GM21619 (cell line): ENCODE data around the gene WDFY4.

Experiments
- ATAC-seq: cut with Tn5 transposase; IDR thresholded peaks from one replicate; pipeline ENCODE4 v1.9.1; 2021; ENCODE audit not compliant: unreplicated experiment

WDFY4 gene

GRCh38 chr10:48958598-48959190 lies 274.0 kb downstream of the WDFY4 start:
- no peak for ATAC-seq

DNA sequence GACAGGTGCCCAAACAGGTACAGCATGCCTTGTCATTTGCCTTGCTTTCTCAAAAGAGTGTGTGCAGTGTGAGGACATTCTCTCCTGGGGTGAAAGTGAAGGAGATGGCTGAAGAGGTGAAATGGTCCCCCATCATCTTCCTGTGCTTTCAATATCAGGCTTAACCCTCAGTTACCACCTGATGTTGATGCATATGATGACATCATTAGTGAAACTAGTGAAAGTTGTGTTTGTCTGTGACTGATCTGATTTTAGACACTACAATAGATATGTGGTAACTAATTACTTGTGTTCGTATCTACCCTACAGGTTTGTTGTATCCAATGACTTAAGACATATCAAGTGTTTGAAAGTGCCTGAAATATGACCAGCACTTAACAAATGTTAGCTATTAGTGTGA lies 279.4 kb downstream of the WDFY4 start:
- ATAC-seq, result no peak

DNA sequence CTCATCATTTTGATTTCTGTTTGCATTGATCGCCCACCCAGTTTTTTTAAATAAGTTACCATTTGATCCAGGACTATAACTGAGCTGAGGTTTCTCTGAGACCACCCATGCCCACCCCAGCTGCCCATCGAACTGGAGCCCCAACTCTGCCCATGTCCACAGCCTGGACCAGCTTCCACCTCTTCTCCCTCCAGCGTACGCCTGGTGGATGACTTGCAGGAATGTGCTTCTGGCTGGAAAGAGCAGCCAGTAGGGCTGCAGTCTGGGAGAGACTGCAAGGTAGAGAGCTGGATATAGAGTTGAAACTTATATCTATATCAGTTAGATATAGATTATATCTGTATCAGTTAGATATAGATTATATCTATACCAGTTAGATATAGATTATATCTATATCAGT lies 280.8 kb downstream of the WDFY4 start:
- ATAC-seq, result no peak

DNA sequence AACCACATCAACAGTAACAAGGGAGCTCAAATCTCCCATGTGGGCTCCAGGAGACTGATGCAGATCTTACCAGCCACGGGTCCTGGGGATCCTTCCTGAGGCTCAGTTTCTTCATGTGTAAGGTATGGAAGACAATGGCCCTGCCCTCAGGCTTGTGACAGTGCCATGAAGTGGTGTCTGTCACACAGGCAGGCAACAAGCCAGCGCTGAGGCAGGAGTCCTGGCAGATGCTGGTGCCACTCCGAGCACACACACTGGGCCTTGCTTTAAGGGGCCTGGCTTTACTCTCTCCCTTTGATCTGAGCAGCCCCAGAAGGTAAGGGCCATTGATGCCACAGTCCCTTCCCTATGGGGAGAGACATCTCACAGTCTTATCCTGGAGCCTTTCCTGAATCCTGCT lies 283.4 kb downstream of the WDFY4 start:
- no peak for ATAC-seq

GRCh38 chr10:48970046-48970445 lies 285.4 kb downstream of the WDFY4 start:
- ATAC-seq, result no peak

- no peak for ATAC-seq
These were observed 286.0 kb downstream of the WDFY4 start for GRCh38 chr10:48970654-48971053.

GRCh38 chr10:48973065-48973464 lies 288.4 kb downstream of the WDFY4 start:
- no peak for ATAC-seq

DNA sequence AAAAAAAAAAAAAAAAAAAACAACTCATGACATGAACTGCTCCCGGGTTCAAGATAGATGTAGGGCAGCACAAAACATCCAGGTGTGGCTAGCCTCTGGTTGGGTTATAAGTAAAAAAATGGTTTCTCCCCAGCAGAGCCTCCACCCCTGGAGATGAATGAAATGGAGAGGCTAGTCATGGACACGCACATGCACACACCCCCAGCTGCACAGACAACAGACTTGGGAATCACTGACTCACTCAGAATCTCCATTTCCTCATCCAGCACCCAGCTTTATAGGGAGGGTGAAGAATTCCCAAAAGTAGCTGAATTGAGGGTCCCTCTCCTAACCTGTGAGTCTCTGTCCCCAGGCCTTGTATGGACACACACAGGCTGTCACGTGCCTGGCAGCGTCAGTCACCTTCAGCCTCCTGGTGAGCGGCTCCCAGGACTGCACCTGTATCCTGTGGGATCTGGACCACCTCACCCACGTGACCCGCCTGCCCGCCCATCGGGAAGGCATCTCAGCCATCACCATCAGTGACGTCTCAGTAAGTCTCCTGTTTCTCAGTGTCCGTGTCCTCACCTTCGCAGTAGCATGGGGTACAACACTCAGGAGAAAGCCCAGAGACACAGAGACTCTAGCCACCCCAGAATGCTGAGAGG lies 290.0 kb downstream of the WDFY4 start:
- no peak for ATAC-seq

- ATAC-seq, result no peak
These were observed 291.5 kb downstream of the WDFY4 start for GRCh38 chr10:48976196-48976595.

DNA sequence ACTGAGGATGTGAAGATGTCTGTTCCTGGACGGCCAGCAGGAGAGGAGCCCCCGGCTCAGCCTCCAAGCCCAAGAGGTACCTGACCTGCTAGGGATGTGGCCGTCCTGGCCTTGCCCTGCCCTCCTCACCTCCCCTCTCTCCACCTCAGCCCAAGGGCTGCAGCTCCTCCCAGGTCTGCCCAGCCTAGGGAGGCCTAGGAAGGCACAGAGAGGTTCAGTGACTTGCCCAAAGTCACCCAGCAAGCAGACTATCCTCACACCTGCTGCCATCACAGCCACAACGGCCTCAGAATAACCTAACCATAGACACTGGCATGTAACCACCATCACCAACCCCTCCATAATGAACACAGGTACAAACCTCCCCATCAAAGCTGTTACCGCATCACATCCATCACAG lies 293.6 kb downstream of the WDFY4 start:
- no peak for ATAC-seq

DNA sequence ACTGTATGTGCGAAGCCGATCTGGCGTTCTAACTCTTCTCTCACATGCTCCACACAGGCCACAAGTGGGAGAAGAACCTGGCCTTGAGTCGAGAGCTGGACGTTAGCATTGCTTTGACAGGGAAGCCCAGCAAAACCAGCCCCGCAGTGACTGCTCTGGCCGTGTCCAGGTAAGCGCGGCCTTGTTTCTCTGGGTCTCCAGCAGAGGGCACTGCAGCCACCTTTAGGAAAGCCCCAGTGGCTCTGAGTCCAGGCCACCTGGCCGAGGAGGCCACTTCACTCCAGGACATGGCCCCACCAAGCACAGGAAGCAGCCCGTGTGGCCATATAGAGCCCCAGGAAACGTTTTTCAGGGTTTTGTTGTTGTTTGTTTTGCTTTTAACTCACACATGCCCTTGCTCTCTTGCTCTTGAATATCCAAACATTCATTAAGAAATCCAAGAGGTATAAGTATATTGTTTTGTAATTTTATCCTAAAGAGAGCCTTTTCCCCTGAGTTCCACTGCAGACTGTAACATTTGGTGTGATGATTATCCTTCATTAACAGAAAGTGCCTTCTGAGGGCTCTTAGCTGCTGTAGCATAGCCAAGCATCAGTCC lies 296.7 kb downstream of the WDFY4 start:
- no peak for ATAC-seq

DNA sequence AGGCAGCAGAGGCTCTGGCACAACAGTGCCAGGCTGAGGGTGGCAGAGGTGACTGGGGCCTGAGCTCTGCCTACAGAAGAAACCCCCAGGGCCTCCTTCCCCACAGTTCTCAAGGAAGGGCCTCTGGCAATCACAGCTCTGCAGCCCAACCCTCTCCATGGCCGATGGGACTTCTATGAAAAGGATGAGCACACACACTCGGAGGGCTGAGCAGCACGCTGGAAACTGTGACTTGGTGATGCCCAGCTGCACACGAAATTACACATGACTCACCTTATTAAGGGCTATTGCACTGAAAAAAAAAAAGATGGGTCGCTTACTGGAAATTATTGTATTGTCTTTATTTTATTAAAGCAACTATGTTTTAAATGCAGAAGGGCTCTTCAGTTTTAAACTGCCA lies 297.9 kb downstream of the WDFY4 start:
- no peak for ATAC-seq

GRCh38 chr10:48983648-48984351 lies 299.1 kb downstream of the WDFY4 start:
- no peak for ATAC-seq

GRCh38 chr10:48985621-48986158 lies 301.0 kb downstream of the WDFY4 start:
- no peak for ATAC-seq

DNA sequence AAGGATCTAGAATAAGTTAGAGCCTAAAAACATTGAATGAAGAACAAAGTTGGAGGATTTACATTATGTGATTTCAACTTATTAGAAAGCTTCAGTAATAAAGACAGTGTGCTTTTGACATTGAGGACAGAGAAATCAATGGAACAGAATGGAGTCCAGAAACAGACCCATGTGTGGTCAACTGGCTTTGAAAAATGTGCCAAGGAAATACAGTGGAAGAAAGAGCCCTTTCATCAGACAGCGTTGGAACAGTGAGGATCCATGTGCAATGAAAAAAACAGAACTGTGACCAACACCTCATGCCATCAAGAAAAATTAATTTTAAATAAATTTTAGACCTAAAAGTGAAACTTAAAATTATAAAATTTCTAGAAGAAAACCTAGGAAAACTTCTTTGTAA lies 305.6 kb downstream of the WDFY4 start:
- ATAC-seq, result no peak

DNA sequence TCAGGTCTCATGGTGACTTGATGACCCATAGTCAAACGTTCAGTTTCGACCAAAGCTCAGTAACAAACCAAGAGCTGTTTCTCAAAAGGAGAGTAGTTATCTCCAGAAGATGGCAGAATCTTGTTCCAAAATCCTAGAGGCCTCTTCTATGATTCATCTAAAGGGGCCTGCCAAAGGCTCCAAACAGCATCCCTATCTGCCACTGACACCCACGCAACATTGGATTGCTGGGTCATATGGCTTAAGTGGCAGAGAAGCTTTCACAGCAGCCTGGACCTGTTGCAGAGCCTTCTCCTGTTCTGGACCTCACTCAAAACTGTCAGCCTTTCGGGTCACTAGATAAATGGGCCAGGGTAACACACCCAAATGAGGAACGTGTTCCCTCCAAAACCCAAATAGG lies 309.0 kb downstream of the WDFY4 start:
- ATAC-seq, result no peak

DNA sequence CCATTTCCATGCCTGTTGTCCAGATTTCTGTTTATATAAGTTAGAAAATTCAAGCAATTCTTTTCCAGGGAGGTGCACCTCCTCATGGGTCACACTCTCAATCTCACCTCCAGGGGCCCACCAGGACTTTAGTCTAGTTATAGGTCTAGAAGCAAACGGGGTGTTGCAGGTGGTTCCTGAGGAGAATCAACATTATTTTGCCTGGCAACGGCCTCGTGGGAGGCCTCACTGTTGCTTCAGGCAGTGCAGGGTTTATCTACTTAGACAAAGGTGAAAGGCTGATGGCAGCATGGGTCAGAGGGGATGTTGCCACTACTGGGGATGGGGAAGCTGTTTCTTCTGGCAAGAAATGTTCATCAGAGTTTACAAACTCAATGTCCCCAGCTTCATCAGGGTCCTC lies 311.7 kb downstream of the WDFY4 start:
- no peak for ATAC-seq

DNA sequence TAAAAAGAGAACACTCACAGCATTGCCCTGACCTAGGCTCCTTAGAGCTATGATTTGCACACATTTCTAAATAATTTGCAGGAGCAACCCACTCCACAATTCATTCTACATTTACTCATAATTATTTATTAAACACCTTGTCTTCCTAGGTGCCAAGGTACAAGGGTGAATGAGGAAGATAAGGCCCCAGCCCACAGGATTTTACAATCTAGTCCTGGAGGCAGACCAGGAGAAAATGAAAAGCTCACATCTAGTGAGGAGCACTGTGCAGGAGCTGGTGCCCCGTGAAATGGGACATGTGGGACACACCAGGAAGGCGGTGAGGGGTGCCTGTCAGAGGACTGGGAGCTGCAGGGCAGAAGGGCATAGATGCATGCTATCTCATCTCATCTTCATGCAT lies 314.7 kb downstream of the WDFY4 start:
- no peak for ATAC-seq

DNA sequence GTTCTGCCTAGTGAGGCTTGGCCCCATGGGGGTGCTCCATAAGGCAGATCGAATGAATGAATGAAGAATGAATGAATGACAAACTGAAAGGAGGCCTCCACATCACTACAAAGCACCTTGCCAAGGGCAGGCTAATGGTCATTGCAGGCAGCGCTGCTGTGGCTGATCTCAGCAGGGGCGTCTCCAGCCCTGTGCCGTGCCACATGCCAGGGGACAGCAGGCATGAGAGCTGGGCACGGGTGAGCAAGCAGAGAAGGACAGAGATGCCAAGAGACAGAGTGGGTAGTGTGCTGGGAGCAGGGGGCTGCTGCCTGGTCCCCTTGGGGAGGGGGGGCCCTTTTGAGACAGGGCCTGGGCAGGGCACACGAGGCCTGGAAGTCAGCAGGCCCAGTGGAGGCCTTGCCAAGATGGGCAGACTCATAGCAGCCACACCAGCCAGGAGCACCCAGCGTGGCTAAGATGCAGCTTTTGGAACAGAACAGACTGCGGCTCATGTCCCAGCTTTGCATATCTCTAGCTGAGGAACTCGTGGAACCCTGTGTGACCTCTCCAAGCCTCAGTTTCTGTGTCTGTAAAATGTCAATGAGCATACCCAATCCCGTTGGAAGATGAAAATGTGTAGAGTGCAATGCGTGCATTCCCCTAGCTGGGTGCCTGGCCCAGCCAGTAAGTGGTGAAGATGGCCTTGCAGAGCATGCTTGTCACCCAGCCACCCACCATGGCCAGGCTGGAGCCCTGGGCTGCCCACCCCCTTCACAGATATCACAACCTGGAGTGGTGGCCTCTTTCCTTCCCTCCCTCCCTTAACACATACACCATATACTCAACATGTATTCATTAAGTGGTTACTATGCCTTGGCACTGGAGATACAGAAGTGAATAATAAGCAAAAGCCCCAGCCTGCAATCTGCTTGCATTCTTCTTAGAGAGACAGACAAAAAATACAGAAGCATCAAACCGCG lies 316.0 kb downstream of the WDFY4 start:
- no peak for ATAC-seq

GRCh38 chr10:49001402-49001801 lies 316.7 kb downstream of the WDFY4 start:
- ATAC-seq, result no peak
